Measurements from ENCODE around the gene AEBP1.

Gene AEBP1

GRCh38 chr7:44066494-44067063 is 37.6 kb upstream of the AEBP1 start:
- no peak for DNase-seq (ENCODE audit: low spot score)
- no peak for FAIRE-seq

GRCh38 chr7:44067064-44067951 is 36.8 kb upstream of the AEBP1 start:
- DNase-seq (ENCODE audit: low spot score) (no peak), FAIRE-seq (no peak)

- no peak for FAIRE-seq
- no peak for DNase-seq (ENCODE audit: low spot score)
Observed at GRCh38 chr7:44068054-44068453, 36.1 kb upstream of the AEBP1 start.

GRCh38 chr7:44071726-44072363 is 32.3 kb upstream of the AEBP1 start:
- FAIRE-seq, result peak; percentile 70
- DNase-seq (ENCODE audit: low spot score), result no peak

- FAIRE-seq, result peak; percentile 87
- DNase-seq (ENCODE audit: low spot score), result peak; percentile 86
Observed at GRCh38 chr7:44072364-44073231, 31.5 kb upstream of the AEBP1 start.

- peak; percentile 46 for FAIRE-seq
- DNase-seq (ENCODE audit: low spot score), result no peak
Observed at GRCh38 chr7:44073664-44074348, 30.3 kb upstream of the AEBP1 start.

GRCh38 chr7:44074349-44074695 is 29.8 kb upstream of the AEBP1 start:
- DNase-seq (ENCODE audit: low spot score) (no peak), FAIRE-seq (no peak)

GRCh38 chr7:44075296-44076075 is 28.7 kb upstream of the AEBP1 start:
- FAIRE-seq, result no peak
- no peak for DNase-seq (ENCODE audit: low spot score)

- DNase-seq (ENCODE audit: low spot score) (no peak), FAIRE-seq (no peak)
Observed at GRCh38 chr7:44076101-44076895, 27.8 kb upstream of the AEBP1 start.

- FAIRE-seq (no peak), DNase-seq (ENCODE audit: low spot score) (no peak)
Observed at GRCh38 chr7:44077061-44077460, 27.1 kb upstream of the AEBP1 start.

GRCh38 chr7:44077681-44078091 is 26.5 kb upstream of the AEBP1 start:
- peak; percentile 61 for FAIRE-seq
- no peak for DNase-seq (ENCODE audit: low spot score)

GRCh38 chr7:44078521-44078920 is 25.6 kb upstream of the AEBP1 start:
- DNase-seq (ENCODE audit: low spot score), result no peak

GRCh38 chr7:44079331-44080021 is 24.7 kb upstream of the AEBP1 start:
- DNase-seq (ENCODE audit: low spot score), result no peak
- FAIRE-seq, result no peak

More at GRCh38 chr7:44078521-44078920, 25.6 kb upstream of the AEBP1 start:
- peak; percentile 85 for FAIRE-seq

- no peak for DNase-seq (ENCODE audit: low spot score)
- FAIRE-seq, result no peak
Observed at GRCh38 chr7:44080118-44080517, 24.0 kb upstream of the AEBP1 start.

- DNase-seq (ENCODE audit: low spot score) (no peak), FAIRE-seq (no peak)
Observed at GRCh38 chr7:44080686-44081265, 23.4 kb upstream of the AEBP1 start.

GRCh38 chr7:44081266-44081748 is 22.8 kb upstream of the AEBP1 start:
- no peak for DNase-seq (ENCODE audit: low spot score)
- FAIRE-seq, result no peak

GRCh38 chr7:44082541-44083207 is 21.5 kb upstream of the AEBP1 start:
- DNase-seq (ENCODE audit: low spot score) (peak; percentile 100), FAIRE-seq (peak; percentile 90)

GRCh38 chr7:44083796-44084195 is 20.3 kb upstream of the AEBP1 start:
- DNase-seq (ENCODE audit: low spot score) (no peak), FAIRE-seq (no peak)
